GM12864 (cell line): ENCODE data around the gene LUZP1.

ENCODE experiments used
- DNase-seq: peaks from one replicate; pipeline ENCODE4 v3.0.0-alpha.2; 2011; ENCODE audit warnings: low read depth
- H3K4me3 ChIP-seq: 2 replicates; pipeline ENCODE4 v1.5.1; 2011; ENCODE audit warnings: mild to moderate bottlenecking, low read depth, low read length, control low read depth
- TF ChIP-seq, protein P1 (sequence below): IDR thresholded peaks from 2 replicates; pipeline ENCODE4 v1.5.1; 2011; ENCODE audit warnings: low read depth, mild to moderate bottlenecking, moderate library complexity, low read length, control low read depth, inconsistent platforms; ENCODE audit errors: missing control alignments

Gene LUZP1

DNA sequence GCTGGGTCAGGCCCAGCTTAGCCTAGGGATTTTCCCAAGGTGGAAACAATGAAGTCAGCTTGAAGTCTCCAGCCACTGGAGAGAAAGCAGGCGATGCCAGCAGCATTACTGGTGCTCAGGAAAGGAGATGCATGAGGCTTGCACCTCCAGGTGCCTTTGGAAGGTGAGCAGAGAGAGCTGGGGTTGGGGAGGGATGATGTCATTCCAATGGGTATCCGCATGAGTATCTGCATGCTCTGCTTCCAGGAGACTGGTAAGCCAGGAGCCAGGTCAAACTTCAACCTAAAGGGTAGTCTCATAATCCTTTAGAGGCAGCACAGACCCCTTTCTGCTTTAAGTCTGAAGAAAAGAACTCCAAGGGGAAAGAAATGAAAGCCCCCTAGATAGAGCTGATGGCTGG lies 80.6 kb downstream of the LUZP1 start:
- no peak for DNase-seq
- H3K4me3 ChIP-seq, result no peak overlapping the region
- TF ChIP-seq, protein P1, sequence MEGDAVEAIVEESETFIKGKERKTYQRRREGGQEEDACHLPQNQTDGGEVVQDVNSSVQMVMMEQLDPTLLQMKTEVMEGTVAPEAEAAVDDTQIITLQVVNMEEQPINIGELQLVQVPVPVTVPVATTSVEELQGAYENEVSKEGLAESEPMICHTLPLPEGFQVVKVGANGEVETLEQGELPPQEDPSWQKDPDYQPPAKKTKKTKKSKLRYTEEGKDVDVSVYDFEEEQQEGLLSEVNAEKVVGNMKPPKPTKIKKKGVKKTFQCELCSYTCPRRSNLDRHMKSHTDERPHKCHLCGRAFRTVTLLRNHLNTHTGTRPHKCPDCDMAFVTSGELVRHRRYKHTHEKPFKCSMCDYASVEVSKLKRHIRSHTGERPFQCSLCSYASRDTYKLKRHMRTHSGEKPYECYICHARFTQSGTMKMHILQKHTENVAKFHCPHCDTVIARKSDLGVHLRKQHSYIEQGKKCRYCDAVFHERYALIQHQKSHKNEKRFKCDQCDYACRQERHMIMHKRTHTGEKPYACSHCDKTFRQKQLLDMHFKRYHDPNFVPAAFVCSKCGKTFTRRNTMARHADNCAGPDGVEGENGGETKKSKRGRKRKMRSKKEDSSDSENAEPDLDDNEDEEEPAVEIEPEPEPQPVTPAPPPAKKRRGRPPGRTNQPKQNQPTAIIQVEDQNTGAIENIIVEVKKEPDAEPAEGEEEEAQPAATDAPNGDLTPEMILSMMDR, result no peak

DNA sequence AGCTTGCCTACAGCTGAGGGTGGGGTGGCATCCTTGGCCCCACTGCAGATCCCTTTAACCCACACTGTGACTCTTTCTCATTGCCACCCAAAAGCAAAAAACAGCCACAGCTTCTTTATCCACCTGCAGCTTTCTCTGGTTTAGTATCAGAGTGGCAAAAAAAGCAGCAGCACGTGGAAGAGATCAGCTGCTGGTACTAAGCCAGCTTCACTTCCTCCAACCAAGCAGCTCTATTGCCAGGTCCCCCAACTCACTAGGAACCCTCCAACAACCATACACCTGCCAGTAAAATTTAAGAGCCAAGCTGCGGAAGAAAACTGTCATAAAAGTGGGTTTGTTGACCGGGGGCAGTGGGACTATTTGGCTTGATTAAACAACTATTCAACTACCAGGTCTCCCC lies 83.0 kb downstream of the LUZP1 start:
- TF ChIP-seq, protein P1, result no peak

DNA sequence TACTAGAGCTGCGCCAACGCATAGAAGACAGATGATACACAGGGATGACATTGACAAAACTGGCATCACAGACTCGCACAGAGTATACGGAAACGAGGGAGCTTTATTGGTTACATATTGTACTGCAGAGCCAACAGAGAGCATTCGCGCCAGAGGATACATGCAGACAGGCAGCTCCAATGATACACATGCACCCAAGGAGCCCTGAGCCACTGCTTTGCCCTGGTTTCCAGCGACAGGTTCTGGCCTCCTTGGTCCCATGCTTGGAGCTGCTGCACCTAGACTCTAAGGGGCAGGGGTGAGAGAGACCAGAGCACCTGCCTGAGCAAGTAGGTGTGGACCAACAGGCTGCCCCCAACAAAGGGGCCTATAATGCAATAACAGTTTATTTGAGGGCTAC lies 83.8 kb downstream of the LUZP1 start:
- no peak overlapping the region for H3K4me3 ChIP-seq
- no peak for DNase-seq
- TF ChIP-seq, protein P1, result no peak

More for the DNA sequence above, 83.0 kb downstream of the LUZP1 start:
- no peak for DNase-seq
- H3K4me3 ChIP-seq, result no peak overlapping the region

DNA sequence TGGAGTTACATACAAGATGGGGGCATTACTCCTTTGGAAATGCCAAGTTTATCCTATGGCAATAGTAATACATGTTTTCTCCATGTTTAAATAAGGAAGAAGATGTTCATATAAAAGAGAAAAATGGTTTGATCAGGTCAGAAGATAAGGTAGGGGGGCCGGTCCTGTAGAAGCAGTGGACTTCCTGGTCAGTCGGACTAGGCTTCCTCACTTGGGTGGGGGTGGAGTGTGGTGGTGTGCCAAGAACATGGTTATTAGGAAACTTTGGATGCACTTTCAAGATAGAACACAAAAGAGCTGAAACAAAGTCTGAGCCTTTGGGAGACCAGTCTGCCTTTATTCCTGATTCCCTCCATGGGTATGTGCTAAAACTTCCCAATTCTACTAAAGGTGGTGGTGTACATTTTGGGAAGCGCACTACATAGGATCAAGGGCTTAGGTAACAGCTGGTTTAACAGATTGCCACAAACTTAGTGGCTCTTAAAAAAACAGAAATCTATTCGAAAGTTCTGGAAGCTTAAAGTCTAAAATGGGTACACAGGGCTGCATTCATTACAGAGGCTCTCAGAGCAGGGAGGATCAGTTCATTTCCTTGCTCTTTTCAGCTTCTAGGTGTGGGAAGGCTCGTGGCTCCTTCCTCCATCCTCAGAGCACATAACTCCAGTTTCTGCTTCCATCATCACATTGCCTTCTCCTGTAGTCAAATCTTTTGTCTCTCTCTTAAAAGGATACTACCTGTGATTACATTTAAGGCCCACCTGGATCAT lies 84.8 kb downstream of the LUZP1 start:
- no peak overlapping the region for H3K4me3 ChIP-seq
- TF ChIP-seq, protein P1, result no peak
- no peak for DNase-seq

DNA sequence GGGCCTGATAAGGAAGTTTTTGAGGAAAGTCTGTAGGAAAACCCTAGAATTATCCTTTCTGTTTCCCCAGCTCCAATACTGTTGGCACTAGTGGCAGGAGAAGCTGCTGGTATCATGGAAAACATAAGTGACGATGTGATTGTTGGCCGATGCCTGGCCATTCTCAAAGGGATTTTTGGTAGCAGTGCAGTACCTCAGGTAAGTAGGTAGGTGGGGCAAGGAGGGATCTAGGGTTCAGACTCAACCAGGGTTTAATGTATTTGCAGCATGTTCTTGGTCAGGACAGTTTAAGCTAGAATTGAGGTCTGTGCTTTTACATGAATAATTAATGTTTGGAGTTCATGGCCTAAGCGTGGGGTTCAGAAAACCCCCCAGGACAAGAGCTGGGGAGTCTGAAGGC lies 87.3 kb downstream of the LUZP1 start:
- DNase-seq, result no peak
- TF ChIP-seq, protein P1, result peak; percentile 40
- H3K4me3 ChIP-seq, result no peak overlapping the region

DNA sequence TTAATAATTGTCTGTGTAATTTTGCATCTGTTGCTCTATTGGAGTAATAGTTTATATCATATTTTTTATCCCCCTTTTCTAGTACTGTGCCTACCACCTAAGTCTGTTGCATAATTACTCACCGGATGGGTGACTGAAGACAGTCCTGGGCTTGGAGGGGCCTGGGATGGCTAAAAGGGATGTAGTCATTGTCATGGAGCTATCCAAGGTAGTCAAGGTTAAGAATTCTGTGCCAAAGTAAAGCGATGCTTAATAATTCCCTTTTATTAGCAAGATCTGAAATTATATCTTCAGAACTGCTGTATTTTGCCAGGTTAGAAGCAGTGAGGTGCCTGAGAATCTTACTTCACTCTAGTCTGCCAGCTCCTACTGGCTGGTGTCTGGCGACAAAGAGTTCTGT lies 87.8 kb downstream of the LUZP1 start:
- H3K4me3 ChIP-seq, result no peak overlapping the region
- TF ChIP-seq, protein P1, result no peak
- DNase-seq, result no peak

DNA sequence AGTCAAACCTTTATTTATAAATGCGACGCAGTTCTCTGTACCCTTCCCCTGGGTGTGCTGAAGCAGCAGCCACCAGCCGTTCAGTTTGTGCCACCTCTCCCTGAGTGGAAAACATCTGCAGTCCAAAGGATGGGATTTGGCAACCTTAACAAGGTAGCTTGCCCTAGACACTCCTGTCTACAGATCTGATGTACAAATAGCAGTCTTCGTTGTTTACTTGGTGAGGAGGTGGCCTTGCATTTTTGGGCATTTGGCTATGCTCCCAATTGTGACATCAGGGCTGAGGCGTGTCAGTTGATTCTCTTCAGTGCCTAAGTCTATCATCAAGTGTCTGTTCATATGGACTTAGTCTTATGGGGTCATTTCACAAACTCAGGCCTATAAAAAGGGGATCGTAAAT lies 89.6 kb downstream of the LUZP1 start:
- no peak for DNase-seq
- TF ChIP-seq, protein P1, result no peak
- H3K4me3 ChIP-seq, result no peak overlapping the region
